Adrenal gland (tissue), 5 donors: ENCODE data around the gene SKP1.

Experiments used
- CTCF ChIP-seq, 6 experiments: fragments of 450-650 bp in 4 of 6; fragments of 200-600 bp in 2 of 6; sonication (generic) in 1 of 6; IDR thresholded peaks; 1 replicate in 5 of 6; 2 replicates in 1 of 6; pipeline versions ENCODE4 v1.5.1 to v1.8.0; 2016 to 2021; ENCODE audit warnings: antibody characterized with exemption in 6 of 6, mild to moderate bottlenecking in 2 of 6, moderate library complexity in 1 of 6
- POLR2A ChIP-seq, 2 donors: fragments of 450-650 bp; IDR thresholded peaks; one replicate each; pipeline ENCODE4 v1.6.1; 2017; ENCODE audit warnings: antibody characterized with exemption in 2 of 2, mild to moderate bottlenecking in 2 of 2, moderate library complexity in 1 of 2
- donor health status: DM: no; HTN: no; CAD: no.

- TF ChIP-seq CTCF (IDR thresholded peaks at IDR 0.05): no peak
- no peak for TF ChIP-seq POLR2A (IDR thresholded peaks at IDR 0.05)
Observed at GRCh38 chr5:134148986-134149539, 27.7 kb downstream of the SKP1 start.
